Activated CD4-positive, alpha-beta T cell treated with anti-CD3 and anti-CD28 coated beads, Interleukin-2, amount 50 U/mL, for 16 hours (primary cell): ENCODE measurements around the gene VIT.

Source experiments
- DNase-seq: peaks from one replicate; pipeline ENCODE4 v3.0.0-alpha.2; 2020

VIT gene

GRCh38 chr2:36696533-36696932, at the start of gene VIT:
VIT (plus strand) TSS chr2:36696707; CDS start chr2:36716371, 19,664 bp downstream.
- DNase-seq: no peak

- peak; percentile 56 for DNase-seq
Observed at GRCh38 chr2:36650031-36650829, 46.3 kb upstream of the VIT start.

GRCh38 chr2:36653155-36653554, 43.4 kb upstream of the VIT start:
- DNase-seq: no peak

GRCh38 chr2:36653967-36654694, 42.4 kb upstream of the VIT start:
- no peak for DNase-seq

GRCh38 chr2:36655453-36655852, 41.1 kb upstream of the VIT start:
- no peak for DNase-seq

- no peak for DNase-seq
Observed at GRCh38 chr2:36657703-36658102, 38.8 kb upstream of the VIT start.

- DNase-seq: no peak
Observed at GRCh38 chr2:36658277-36658748, 38.2 kb upstream of the VIT start.

- DNase-seq: no peak
Observed at GRCh38 chr2:36659218-36659617, 37.3 kb upstream of the VIT start.

GRCh38 chr2:36659872-36660312, 36.6 kb upstream of the VIT start:
- peak; percentile 9 for DNase-seq

GRCh38 chr2:36662638-36663037, 33.9 kb upstream of the VIT start:
- DNase-seq: no peak

GRCh38 chr2:36663295-36663694, 33.2 kb upstream of the VIT start:
- DNase-seq: no peak

GRCh38 chr2:36663851-36664695, 32.4 kb upstream of the VIT start:
- peak; percentile 60 for DNase-seq

GRCh38 chr2:36664696-36665076, 31.8 kb upstream of the VIT start:
- no peak for DNase-seq

GRCh38 chr2:36667931-36668330, 28.6 kb upstream of the VIT start:
- no peak for DNase-seq

GRCh38 chr2:36670881-36671595, 25.5 kb upstream of the VIT start:
- no peak for DNase-seq

GRCh38 chr2:36671731-36672130, 24.8 kb upstream of the VIT start:
- no peak for DNase-seq

- no peak for DNase-seq
Observed at GRCh38 chr2:36672199-36672598, 24.3 kb upstream of the VIT start.

GRCh38 chr2:36675579-36676282, 20.8 kb upstream of the VIT start:
- DNase-seq: no peak

GRCh38 chr2:36676364-36676763, 20.1 kb upstream of the VIT start:
- DNase-seq: no peak

- no peak for DNase-seq
Observed at GRCh38 chr2:36677386-36677785, 19.1 kb upstream of the VIT start.

- DNase-seq: no peak
Observed at GRCh38 chr2:36677996-36678605, 18.4 kb upstream of the VIT start.
